Mesenchymal stem cell (in vitro differentiated cells and primary cell): ENCODE results near the gene PEX11A.
A peak's percentile ranks its signal among the peaks of the same experiment; 100 is the strongest.

Experiments
- DNase-seq: peaks from one replicate; pipeline ENCODE4 v3.0.0-alpha.2; 2013
- H2AFZ ChIP-seq: one replicate; pipeline ENCODE4 v1.6.1; 2013; ENCODE audit warnings: low read depth, mild to moderate bottlenecking, control low read depth, inconsistent platforms, low read length, moderate library complexity
- H2AK5ac ChIP-seq: 2 replicates; pipeline ENCODE4 v1.6.1; 2013; ENCODE audit warnings: low read length, moderate library complexity, mild to moderate bottlenecking, inconsistent platforms; ENCODE audit not compliant: severe bottlenecking
- H2BK120ac ChIP-seq: one replicate; pipeline ENCODE4 v1.6.1; 2013; ENCODE audit warnings: low read depth, mild to moderate bottlenecking, inconsistent platforms, low read length, moderate library complexity
- H2BK12ac ChIP-seq, 2 experiments: one replicate each; pipeline ENCODE4 v1.6.1; 2013; ENCODE audit warnings: inconsistent platforms in 2 of 2, low read length in 2 of 2, mild to moderate bottlenecking in 2 of 2, moderate library complexity in 2 of 2, control low read depth in 1 of 2
- H2BK15ac ChIP-seq: one replicate; pipeline ENCODE4 v1.6.1; 2013; ENCODE audit warnings: mild to moderate bottlenecking, low read depth, inconsistent platforms; ENCODE audit not compliant: poor library complexity, severe bottlenecking
- H2BK5ac ChIP-seq: 2 replicates; pipeline ENCODE4 v1.6.1; 2013; ENCODE audit warnings: low read depth, mild to moderate bottlenecking, low read length, control low read depth, inconsistent platforms; ENCODE audit not compliant: poor library complexity, severe bottlenecking
- H3K14ac ChIP-seq, 2 experiments: one replicate each; pipeline ENCODE4 v1.6.1; 2013; ENCODE audit warnings: inconsistent platforms in 2 of 2, low read length in 2 of 2, control low read depth in 1 of 2, mild to moderate bottlenecking in 1 of 2, moderate library complexity in 1 of 2
- H3K18ac ChIP-seq, 2 experiments: one replicate each; pipeline ENCODE4 v1.6.1; 2013; ENCODE audit warnings: inconsistent platforms in 2 of 2, low read length in 2 of 2, control low read depth in 1 of 2, low read depth in 1 of 2, mild to moderate bottlenecking in 1 of 2
- H3K23ac ChIP-seq, 2 experiments: one replicate each; pipeline ENCODE4 v1.6.1; 2013; ENCODE audit warnings: inconsistent platforms in 2 of 2, low read length in 2 of 2, mild to moderate bottlenecking in 2 of 2, moderate library complexity in 2 of 2, control low read depth in 1 of 2
- H3K27ac ChIP-seq: 2 replicates; pipeline ENCODE4 v1.5.1; 2013; ENCODE audit warnings: mild to moderate bottlenecking, moderate library complexity, low read length, control low read depth, inconsistent platforms; ENCODE audit not compliant: poor library complexity, severe bottlenecking
- H3K27me3 ChIP-seq, 2 experiments: 2 replicates each; pipeline versions ENCODE4 v1.6.1 to v1.7.0; 2013; ENCODE audit warnings: low read length in 2 of 2, mild to moderate bottlenecking in 2 of 2, moderate library complexity in 2 of 2, control low read depth in 1 of 2, inconsistent platforms in 1 of 2; ENCODE audit not compliant: control insufficient read depth in 1 of 2, insufficient read depth in 1 of 2
- H3K36me3 ChIP-seq, 2 experiments: 2 replicates each; pipeline versions ENCODE4 v1.6.1 to v1.7.0; 2013; ENCODE audit warnings: low read length in 2 of 2, control low read depth in 1 of 2, inconsistent platforms in 1 of 2, low read depth in 1 of 2, mild to moderate bottlenecking in 1 of 2; ENCODE audit not compliant: insufficient read depth in 2 of 2, control insufficient read depth in 1 of 2
- H3K4ac ChIP-seq, 2 experiments: one replicate each; pipeline ENCODE4 v1.6.1; 2013; ENCODE audit warnings: inconsistent platforms in 2 of 2, low read length in 2 of 2, mild to moderate bottlenecking in 2 of 2, moderate library complexity in 2 of 2, control low read depth in 1 of 2, low read depth in 1 of 2
- H3K4me1 ChIP-seq: 2 replicates; pipeline ENCODE4 v1.6.1; 2013; ENCODE audit warnings: low read depth, low read length, control low read depth; ENCODE audit not compliant: control insufficient read depth, insufficient read depth
- H3K4me2 ChIP-seq: 2 replicates; pipeline ENCODE4 v1.6.1; 2013; ENCODE audit warnings: low read length, mild to moderate bottlenecking, inconsistent platforms; ENCODE audit not compliant: poor library complexity, severe bottlenecking
- H3K4me3 ChIP-seq, 2 experiments: 2 replicates each; pipeline versions ENCODE4 v1.5.1 to v1.7.0; 2013; ENCODE audit warnings: low read length in 2 of 2, mild to moderate bottlenecking in 2 of 2, control low read depth in 1 of 2, low read depth in 1 of 2; ENCODE audit not compliant: insufficient read depth in 1 of 2
- H3K79me1 ChIP-seq: replicated peaks from 2 replicates; pipeline ENCODE4 v1.6.1; 2013; ENCODE audit warnings: mild to moderate bottlenecking, control low read depth, low read length, inconsistent platforms; ENCODE audit not compliant: poor library complexity, severe bottlenecking
- H3K9ac ChIP-seq: 2 replicates; pipeline ENCODE4 v1.7.0; 2013; ENCODE audit warnings: mild to moderate bottlenecking, low read length, moderate library complexity
- H3K9me3 ChIP-seq: 2 replicates; pipeline ENCODE4 v1.7.0; 2013; ENCODE audit warnings: mild to moderate bottlenecking, low read length; ENCODE audit not compliant: control insufficient read depth
- H4K8ac ChIP-seq: one replicate; pipeline ENCODE4 v1.6.1; 2013; ENCODE audit warnings: inconsistent platforms, mild to moderate bottlenecking, low read length, moderate library complexity
- H4K91ac ChIP-seq: one replicate; pipeline ENCODE4 v1.6.1; 2013; ENCODE audit warnings: mild to moderate bottlenecking, low read length, inconsistent platforms
- WGBS: methylation state at CpG from one replicate; pipeline ENCODE4 v1.1.7; 2013; ENCODE audit warnings: mixed read lengths; 5-methylcytosine and 5-hydroxymethylcytosine counted together

The PEX11A gene

GRCh38 chr15:89664441-89665350 lies 25.9 kb downstream of the PEX11A start:
- Histone ChIP-seq H3K23ac (no peak overlapping the region), H3K27ac (no peak overlapping the region), H3K9ac (peak overlapping the region; percentile 79), H3K9me3 (peaks cover 4% of the 10 kb centered on the region), H2BK12ac (no peak overlapping the region), H4K8ac (no peak overlapping the region), H3K18ac (no peak overlapping the region), H2BK5ac (no peak overlapping the region), H2AK5ac (no peak overlapping the region), H3K4ac (no peak overlapping the region), H3K14ac (no peak overlapping the region), H3K36me3 (peaks cover 4 to 8% of the 10 kb centered on the region in 2 experiments), H3K79me1 (no peaks in the 10 kb centered on the region), H4K91ac (no peak overlapping the region), H2AFZ (no peak overlapping the region), H3K4me2 (peak overlapping the region; percentile 79), H3K27me3 (no peaks in the 10 kb centered on the region), H3K4me3 (peak overlapping the region in 1 of 2 experiments; percentile 65), H2BK120ac (no peak overlapping the region), H2BK15ac (no peak overlapping the region), H3K4me1 (peaks cover 21% of the 10 kb centered on the region)
- DNase-seq: peak; percentile 9
- WGBS: 87% methylated on average over 10 of the region's 13 CpGs

- Histone ChIP-seq H2AFZ (no peak overlapping the region), H3K4me3 (peak overlapping the region in 1 of 2 experiments; percentile 78), H3K4me2 (peak overlapping the region; percentile 20), H3K4me1 (peaks cover 21% of the 10 kb centered on the region), H3K36me3 (peaks cover 4 to 8% of the 10 kb centered on the region in 2 experiments), H3K27me3 (no peaks in the 10 kb centered on the region), H2AK5ac (peak overlapping the region; percentile 71), H4K91ac (peak overlapping the region; percentile 87), H3K9ac (peak overlapping the region; percentile 95), H3K4ac (peak overlapping the region; percentile 84 to 95), H3K79me1 (no peaks in the 10 kb centered on the region), H3K23ac (no peak overlapping the region), H3K14ac (no peak overlapping the region), H4K8ac (peak overlapping the region; percentile 99), H2BK15ac (peak overlapping the region; percentile 57), H3K27ac (peak overlapping the region; percentile 57), H2BK12ac (peak overlapping the region; percentile 55 to 71), H3K9me3 (peaks cover 4% of the 10 kb centered on the region), H2BK5ac (no peak overlapping the region), H3K18ac (peak overlapping the region; percentile 75 to 96), H2BK120ac (peak overlapping the region; percentile 73)
- 33% methylated on average over 11 of the region's 11 CpGs for WGBS
- DNase-seq: peak; percentile 87
Measured at GRCh38 chr15:89662893-89663626, 27.5 kb downstream of the PEX11A start.

GRCh38 chr15:89660556-89660955 lies 30.0 kb downstream of the PEX11A start:
- peaks cover 4% of the 10 kb centered on the region for H3K9me3 ChIP-seq
- no peak overlapping the region for H2BK120ac ChIP-seq
- no peak overlapping the region for H2BK5ac ChIP-seq
- no peaks in the 10 kb centered on the region for H3K27me3 ChIP-seq
- H4K8ac ChIP-seq: no peak overlapping the region
- H3K18ac ChIP-seq: no peak overlapping the region
- H3K27ac ChIP-seq: no peak overlapping the region
- H4K91ac ChIP-seq: no peak overlapping the region
- no peak overlapping the region for H2BK15ac ChIP-seq
- no peak overlapping the region for H2BK12ac ChIP-seq
- no peak overlapping the region for H2AK5ac ChIP-seq
- no peak overlapping the region for H3K9ac ChIP-seq
- DNase-seq: no peak
- no peaks in the 10 kb centered on the region for H3K79me1 ChIP-seq
- no peak overlapping the region for H3K23ac ChIP-seq
- H3K4me1 ChIP-seq: peaks cover 14% of the 10 kb centered on the region
- no peak overlapping the region for H3K4ac ChIP-seq
- 100% methylated on average over 1 of the region's 2 CpGs for WGBS
- H3K14ac ChIP-seq: no peak overlapping the region
- H2AFZ ChIP-seq: no peak overlapping the region
- no peak overlapping the region for H3K4me2 ChIP-seq
- peaks cover 0 to 8% of the 10 kb centered on the region in 2 experiments for H3K36me3 ChIP-seq
- no peak overlapping the region for H3K4me3 ChIP-seq

GRCh38 chr15:89659295-89659694 lies 31.3 kb downstream of the PEX11A start:
- no peak overlapping the region for H2BK15ac ChIP-seq
- H4K8ac ChIP-seq: no peak overlapping the region
- peaks cover 4% of the 10 kb centered on the region for H3K9me3 ChIP-seq
- H3K9ac ChIP-seq: no peak overlapping the region
- 93% methylated on average over 1 of the region's 2 CpGs for WGBS
- no peak overlapping the region for H3K14ac ChIP-seq
- no peak overlapping the region for H2AFZ ChIP-seq
- DNase-seq: no peak
- H3K18ac ChIP-seq: no peak overlapping the region
- H3K36me3 ChIP-seq: peaks cover 0 to 8% of the 10 kb centered on the region in 2 experiments
- peaks cover 15% of the 10 kb centered on the region for H3K4me1 ChIP-seq
- H3K27ac ChIP-seq: no peak overlapping the region
- no peak overlapping the region for H4K91ac ChIP-seq
- no peak overlapping the region for H2AK5ac ChIP-seq
- H3K27me3 ChIP-seq: no peaks in the 10 kb centered on the region
- H2BK120ac ChIP-seq: no peak overlapping the region
- H3K4me2 ChIP-seq: no peak overlapping the region
- no peak overlapping the region for H2BK5ac ChIP-seq
- H3K23ac ChIP-seq: no peak overlapping the region
- no peak overlapping the region for H3K4me3 ChIP-seq
- H2BK12ac ChIP-seq: no peak overlapping the region
- H3K79me1 ChIP-seq: peaks cover 1% of the 10 kb centered on the region
- H3K4ac ChIP-seq: no peak overlapping the region
